ENCODE data around the gene MYLIP.

- no peak for TF ChIP-seq CTCF (IDR thresholded peaks at IDR 0.05; ENCODE audit: low read length)
- no peak for TF ChIP-seq EZH2phosphoT487 (IDR thresholded peaks at IDR 0.05; ENCODE audit: low read length)
Observed at GRCh38 chr6:16105854-16106253, 23.0 kb upstream of the MYLIP start.

All from MM.1S (cell line).